ENCODE measurements around the gene CLK3. TPM values are rescaled to one million over a fixed set of nuclear protein-coding genes. Genes with fewer than 3 reads are reported as not detected.

CLK3 gene
- total and polyA plus RNA-seq, 2 donors (not counting 1 experiment from before 2014, with no cell fraction given): 176 to 350 TPM

DNA sequence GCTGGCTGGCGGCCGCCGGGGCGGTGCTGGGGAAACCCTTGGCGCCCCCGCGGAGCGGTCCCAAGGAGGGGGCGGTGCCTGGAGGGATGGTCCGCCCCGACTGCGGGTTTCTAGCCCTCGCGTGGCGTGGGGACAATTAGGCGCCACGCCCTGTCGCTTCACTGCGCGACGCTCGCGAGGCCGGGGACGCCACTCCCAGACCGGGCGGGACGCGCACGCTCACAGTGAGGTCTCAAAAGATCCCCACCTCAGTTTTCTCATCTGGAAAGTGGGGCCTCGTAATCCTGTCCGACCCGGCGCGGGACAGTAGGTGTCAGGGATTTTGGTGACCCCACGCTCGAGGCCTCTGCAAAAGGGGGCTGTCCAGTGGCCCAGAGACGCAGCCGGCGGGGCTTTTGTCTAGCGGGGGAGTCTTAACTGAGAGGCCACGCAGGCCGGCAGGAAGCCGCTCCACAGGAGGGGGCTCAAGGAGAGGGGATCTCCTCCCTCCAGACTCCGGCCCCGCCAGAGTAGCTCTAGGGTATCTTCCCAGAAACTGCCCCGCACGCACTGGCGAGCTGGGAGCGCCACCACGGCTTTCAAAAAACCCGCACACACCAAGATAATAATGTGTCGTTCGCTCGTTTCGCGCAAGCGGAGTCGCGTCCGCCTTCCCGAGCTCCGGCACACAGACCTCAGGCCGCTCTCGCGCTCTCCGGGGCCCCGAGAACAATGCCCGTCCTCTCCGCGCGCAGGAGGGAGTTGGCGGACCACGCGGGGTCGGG is 710 bp upstream of the CLK3 start:
- Histone ChIP-seq H3K4me2 (replicated peaks; ENCODE audit: low read depth, low read length, poor library complexity, severe bottlenecking) (peak overlapping the region; percentile 99), H2AFZ (ENCODE audit: insufficient read depth, low read depth, low read length, poor library complexity, severe bottlenecking) (peak overlapping the region; percentile 85), H3K4me1 (ENCODE audit: control insufficient read depth in 2 of 2, insufficient read depth in 2 of 2, low read length in 2 of 2) (peaks cover 18 to 33% of the 10 kb centered on the region in 2 donors), H3K9ac (ENCODE audit: low read length) (peak overlapping the region; percentile 100), H3K36me3 (replicated peaks in 1 of 2; ENCODE audit: control extremely low read depth in 1 of 2, control insufficient read depth in 1 of 2, extremely low read depth in 1 of 2, insufficient read depth in 2 of 2, low read length in 1 of 2) (peaks cover 0 to 16% of the 10 kb centered on the region in 2 experiments), H3K27ac (ENCODE audit: low read length in 2 of 2) (peak overlapping the region; percentile 99), H4K20me1 (ENCODE audit: control insufficient read depth, insufficient read depth, low read length, poor library complexity, severe bottlenecking) (peaks cover 42% of the 10 kb centered on the region), H3K4me3 (ENCODE audit: control extremely low read depth in 1 of 5, extremely low read depth in 1 of 5, insufficient read depth in 1 of 5, low read depth in 2 of 5, low read length in 4 of 5) (peak overlapping the region; percentile 45 to 100 (median 100)), H3K27me3 (replicated peaks in 1 of 4; ENCODE audit: control extremely low read depth in 1 of 4, control insufficient read depth in 3 of 4, insufficient read depth in 4 of 4, low read length in 3 of 4) (no peaks in the 10 kb centered on the region), H3K9me3 (ENCODE audit: control extremely low read depth in 1 of 3, control insufficient read depth in 2 of 3, insufficient read depth in 1 of 3, low read length in 2 of 3) (no peaks in the 10 kb centered on the region), H3K79me2 (ENCODE audit: control insufficient read depth, insufficient read depth, low read length) (peaks cover 48% of the 10 kb centered on the region)
- TF ChIP-seq, protein P1, sequence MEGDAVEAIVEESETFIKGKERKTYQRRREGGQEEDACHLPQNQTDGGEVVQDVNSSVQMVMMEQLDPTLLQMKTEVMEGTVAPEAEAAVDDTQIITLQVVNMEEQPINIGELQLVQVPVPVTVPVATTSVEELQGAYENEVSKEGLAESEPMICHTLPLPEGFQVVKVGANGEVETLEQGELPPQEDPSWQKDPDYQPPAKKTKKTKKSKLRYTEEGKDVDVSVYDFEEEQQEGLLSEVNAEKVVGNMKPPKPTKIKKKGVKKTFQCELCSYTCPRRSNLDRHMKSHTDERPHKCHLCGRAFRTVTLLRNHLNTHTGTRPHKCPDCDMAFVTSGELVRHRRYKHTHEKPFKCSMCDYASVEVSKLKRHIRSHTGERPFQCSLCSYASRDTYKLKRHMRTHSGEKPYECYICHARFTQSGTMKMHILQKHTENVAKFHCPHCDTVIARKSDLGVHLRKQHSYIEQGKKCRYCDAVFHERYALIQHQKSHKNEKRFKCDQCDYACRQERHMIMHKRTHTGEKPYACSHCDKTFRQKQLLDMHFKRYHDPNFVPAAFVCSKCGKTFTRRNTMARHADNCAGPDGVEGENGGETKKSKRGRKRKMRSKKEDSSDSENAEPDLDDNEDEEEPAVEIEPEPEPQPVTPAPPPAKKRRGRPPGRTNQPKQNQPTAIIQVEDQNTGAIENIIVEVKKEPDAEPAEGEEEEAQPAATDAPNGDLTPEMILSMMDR (IDR thresholded peaks at IDR 0.05): no peak
- no peak for TF ChIP-seq EZH2 (IDR thresholded peaks at IDR 0.05; ENCODE audit: borderline replicate concordance, insufficient read depth, low read depth, low read length, poor library complexity, severe bottlenecking)
- H3K9me3 Mint-ChIP-seq (ENCODE audit: insufficient read depth): no peaks in the 10 kb centered on the region
- CTCF ChIA-PET: interaction anchor here (0.7 to 17.8 kb wide), 8 partner anchors 18 to 336 kb away, joined by 3 to 371 read pairs (median 4); no protein-coding TSS in a partner anchor
- peak overlapping the region; percentile 97 for H3K27ac Mint-ChIP-seq
- POLR2A ChIA-PET: interaction anchor here (0.9 to 1.8 kb wide), 6 partner anchors 12 to 173 kb away, joined by 3 to 12 read pairs (median 4); partner anchors contain the start of gene ARID3B
- WGBS (ENCODE audit: insufficient coverage): under 1% methylated on average over 76 of the region's 76 CpGs
- ATAC-seq (ENCODE audit: low read depth): peak; percentile 72
- intact Hi-C loops (cut with micrococcal nuclease): loop anchor here (1.0 to 5.0 kb wide), 9 partner anchors 17 to 837 kb away; partner anchors contain the start of genes COX5A, PPCDC, SCAMP2 and SIN3A
- H3K27me3 Mint-ChIP-seq: no peaks in the 10 kb centered on the region
- peak overlapping the region; percentile 92 for H3K4me3 Mint-ChIP-seq
- peaks cover 35% of the 10 kb centered on the region for H3K4me1 Mint-ChIP-seq
- DNase-seq: peak; percentile 96
